K562 (cell line): ENCODE measurements around the gene PLTP. TPM values are rescaled to one million over a fixed set of nuclear protein-coding genes. Genes with fewer than 3 reads are reported as not detected.

Experiments used
- ASH1L ChIP-seq: fragments of 450-650 bp; IDR thresholded peaks from 2 replicates; pipeline ENCODE4 v1.6.1; 2018; ENCODE audit warnings: borderline replicate concordance, mild to moderate bottlenecking, low read depth; ENCODE audit not compliant: partially characterized antibody
- BCOR ChIP-seq: fragments of 450-650 bp; IDR thresholded peaks from 2 replicates; pipeline ENCODE4 v1.6.1; 2016
- CAMTA2 ChIP-seq: fragments of 250-450 bp; sonication (Bioruptor Pico); conservative IDR thresholded peaks from 2 replicates; pipeline ENCODE4 v1.5.1; 2022
- DMBX1 ChIP-seq: fragments of 250-450 bp; sonication (Bioruptor Pico); IDR thresholded peaks from 2 replicates; pipeline ENCODE4 v1.8.0; 2022; ENCODE audit warnings: inconsistent platforms, mild to moderate bottlenecking, moderate library complexity, borderline replicate concordance
- E2F6 ChIP-seq, 2 experiments: IDR thresholded peaks; 2 replicates each; pipeline ENCODE4 v1.6.1; 2011; ENCODE audit warnings: borderline replicate concordance in 1 of 2, control low read depth in 1 of 2, low read depth in 1 of 2, low read length in 1 of 2, mild to moderate bottlenecking in 1 of 2, mixed read lengths in 1 of 2, moderate library complexity in 1 of 2; ENCODE audit not compliant: insufficient read depth in 1 of 2, insufficient read length in 1 of 2, poor library complexity in 1 of 2, severe bottlenecking in 1 of 2; ENCODE audit errors: extremely low read depth in 1 of 2
- EHMT2 ChIP-seq: fragments of 450-650 bp; IDR thresholded peaks from 2 replicates; pipeline ENCODE4 v1.6.1; 2018; ENCODE audit warnings: antibody characterized with exemption
- ELF4 ChIP-seq: fragments of 450-650 bp; formaldehyde crosslinking; IDR thresholded peaks from 2 replicates; pipeline ENCODE4 v1.4.0; 2022; ENCODE audit warnings: missing genetic modification characterization
- ETS2 ChIP-seq: IDR thresholded peaks from 2 replicates; pipeline ENCODE4 v1.6.1; 2016; ENCODE audit warnings: borderline replicate concordance, missing genetic modification characterization, mild to moderate bottlenecking, moderate library complexity, missing compliant biosample characterization; ENCODE audit not compliant: poor library complexity, severe bottlenecking
- HIVEP1 ChIP-seq: fragments of 250-450 bp; sonication (Bioruptor Pico); IDR thresholded peaks from 2 replicates; pipeline ENCODE4 v1.4.0; 2020; ENCODE audit warnings: mild to moderate bottlenecking
- ILK ChIP-seq: fragments of 450-650 bp; IDR thresholded peaks from 2 replicates; pipeline ENCODE4 v1.6.1; 2016; ENCODE audit warnings: missing genetic modification characterization, low read depth, mild to moderate bottlenecking, missing compliant biosample characterization, moderate library complexity, borderline replicate concordance
- NBN ChIP-seq: fragments of 450-650 bp; IDR thresholded peaks from 2 replicates; pipeline ENCODE4 v1.6.1; 2016; ENCODE audit warnings: low read depth, mild to moderate bottlenecking
- POLR2A ChIP-seq: fragments of 450-650 bp; conservative IDR thresholded peaks from 2 replicates; pipeline ENCODE4 v1.6.1; 2016
- POLR2H ChIP-seq: IDR thresholded peaks from 2 replicates; pipeline ENCODE4 v1.6.1; 2016; ENCODE audit warnings: missing genetic modification characterization, low read depth, mild to moderate bottlenecking, control low read depth, missing compliant biosample characterization, moderate library complexity
- PTBP1 ChIP-seq: fragments of 200-400 bp; formaldehyde crosslinking; IDR thresholded peaks from 2 replicates; pipeline ENCODE4 v1.6.1; 2017; ENCODE audit warnings: low read depth, low read length
- SMC3 ChIP-seq: conservative IDR thresholded peaks from 2 replicates; pipeline ENCODE4 v1.6.1; 2011; ENCODE audit warnings: low read depth, low read length, improper control_type of control experiment; ENCODE audit not compliant: insufficient read depth
- SRF ChIP-seq, 2 experiments: fragments of 250-450, 450-650 bp in 1 of 2; sonication (Bioruptor Pico) in 1 of 2; sonication (generic) in 1 of 2; formaldehyde crosslinking; IDR thresholded peaks; 2 replicates each; pipeline versions ENCODE4 v1.5.0 to v1.5.1; 2020 to 2022; ENCODE audit warnings: mild to moderate bottlenecking in 1 of 2, missing genetic modification reagents in 1 of 2
- TAF9B ChIP-seq: fragments of 450-650 bp; IDR thresholded peaks from 2 replicates; pipeline ENCODE4 v1.6.1; 2018; ENCODE audit warnings: mild to moderate bottlenecking; ENCODE audit not compliant: partially characterized antibody
- TFAP4 ChIP-seq: sonication (generic); formaldehyde crosslinking; IDR thresholded peaks from 2 replicates; pipeline ENCODE4 v1.8.0; 2022; ENCODE audit warnings: missing genetic modification reagents, mild to moderate bottlenecking, moderate library complexity, borderline replicate concordance
- THRB ChIP-seq: fragments of 450-650 bp; formaldehyde crosslinking; conservative IDR thresholded peaks from 2 replicates; pipeline ENCODE4 v1.4.0; 2022; ENCODE audit warnings: mild to moderate bottlenecking, missing genetic modification characterization
- ZBTB7A ChIP-seq: IDR thresholded peaks from 2 replicates; pipeline ENCODE4 v1.6.1; 2011; ENCODE audit warnings: low read depth, mild to moderate bottlenecking, low read length, moderate library complexity, borderline replicate concordance; ENCODE audit not compliant: control insufficient read depth
- ZNF280B ChIP-seq: fragments of 250-450 bp; sonication (Bioruptor Pico); IDR thresholded peaks from 2 replicates; pipeline ENCODE4 v1.5.1; 2021; ENCODE audit warnings: mild to moderate bottlenecking
- ZNF57 ChIP-seq: fragments of 450-650 bp; formaldehyde crosslinking; IDR thresholded peaks from 2 replicates; pipeline ENCODE4 v1.4.0; 2020; ENCODE audit warnings: mild to moderate bottlenecking, moderate library complexity
- ZNF766 ChIP-seq: fragments of 200-800 bp; sonication (Bioruptor generic); conservative IDR thresholded peaks from 2 replicates; pipeline ENCODE4 v1.6.1; 2016; ENCODE audit warnings: missing genetic modification characterization, missing compliant biosample characterization
- polyA plus RNA-seq, 8 experiments: library from polyadenylated mRNA; depleted of rRNA in 4 of 8; stranded (reverse) in 5 of 8; unstranded in 3 of 8; fragments of >200 nt; fragmentation: Nextera tagmentation in 2 of 8; fragmentation: Illumina TruSeq in 1 of 8; extraction: Ambion mirVana in 2 of 8; extraction: Trizol in 1 of 8; gene quantifications; 2 replicates each; pipeline versions ENCODE4 v1.2.1 to v1.2.3, GENCODE V29; 2011 to 2014; ENCODE audit warnings: inconsistent platforms in 1 of 8, missing spikeins in 1 of 8
- total RNA-seq, 7 experiments: library from RNA; depleted of rRNA in 6 of 7; stranded (reverse); fragments of >200 nt in 6 of 7; fragmentation: Illumina TruSeq in 2 of 7; extraction: Trizol in 2 of 7; gene quantifications; 2 replicates each; pipeline versions ENCODE4 v1.2.1 to v1.2.3, GENCODE V29; 2011 to 2021; ENCODE audit warnings: low replicate concordance in 1 of 7

PLTP gene
- total and polyA plus RNA-seq, 9 of the 15 experiments (the other 6 are each of a cell fraction or from before 2014, with no cell fraction given): 2.8 to 29.3 (median 17.6) TPM

GRCh38 chr20:45910670-45911485 is 1.1 kb downstream of the PLTP start (continued):
- TF ChIP-seq E2F6 (IDR thresholded peaks at IDR 0.05; ENCODE audit: borderline replicate concordance in 1 of 2, extremely low read depth in 1 of 2, insufficient read depth in 1 of 2, insufficient read length in 1 of 2, low read depth in 1 of 2, low read length in 1 of 2, poor library complexity in 1 of 2, severe bottlenecking in 1 of 2) (peak in 1 of 2 experiments; percentile 28), SRF (CRISPR knock-in tag; IDR thresholded peaks at IDR 0.05) (no peak), TFAP4 (CRISPR knock-in tag) (peak; percentile 66; the same call in 1 of the 2 replicates), ZBTB7A (0 out of 2 replicates have a peak, but pooled peaks have one; percentile 23), ZNF766 (CRISPR knock-in tag) (peak; percentile 89; the same call in 1 of the 2 replicates), ILK (no peak), ZNF57 (no peak), POLR2A (peak; percentile 92), ZNF280B (CRISPR knock-in tag) (no peak), HIVEP1 (CRISPR knock-in tag) (no peak), SMC3 (no peak), POLR2H (peak; percentile 87), TAF9B (peak; percentile 72), NBN (peak; percentile 63), THRB (CRISPR knock-in tag) (peak; percentile 53; the same call in 1 of the 2 replicates), DMBX1 (no peak; the same call in 1 of the 2 replicates), ASH1L (peak; percentile 51), PTBP1 (no peak), CAMTA2 (CRISPR knock-in tag) (no peak), ETS2 (no peak), ELF4 (CRISPR knock-in tag) (peak; percentile 86), EHMT2 (0 out of 2 replicates have a peak, but pooled peaks have one; percentile 3), BCOR (no peak)
